HepG2 (cell line): Measurements from ENCODE around the gene CENPP. TPM values are rescaled to one million over a fixed set of nuclear protein-coding genes. Genes with fewer than 3 reads are reported as not detected.

Experiments
- ATAC-seq: fragments of 200-7000 bp; cut with Tn5 transposase; 3 replicates; pipeline ENCODE4 v1.9.1; 2020; ENCODE audit warnings: mild to moderate bottlenecking, moderate library complexity
- BruUV-seq: library from RNA; stranded (reverse); fragments of 400-500 nt; replicated peaks from 2 replicates; lab custom pipeline; 2021; lab: Mats Ljungman, UMichigan
- CTCF ChIA-PET: fragments of 300-600 bp; formaldehyde crosslinking; extraction: SDS; loops from one replicate; lab custom pipeline; 2021; ENCODE audit warnings: low total read pairs, inconsistent platforms, low intra/inter-chr PET ratio; lab: Yijun Ruan, JAX
- POLR2A ChIA-PET: fragments of 350-600 bp; sonication (Branson Sonifier 250); formaldehyde crosslinking; loops from one replicate; lab custom pipeline; 2020; ENCODE audit warnings: antibody characterized with exemption, inconsistent platforms; lab: Yijun Ruan, JAX
- DNase-seq: peaks from one replicate; pipeline ENCODE4 v3.0.0-alpha.2; 2015; ENCODE audit warnings: low spot score
- FAIRE-seq: peaks from 3 replicates; lab custom pipeline; 2011; peaks lifted over from hg19 to GRCh38; lab: Jason Lieb, UNC
- H2AFZ ChIP-seq: one replicate; pipeline ENCODE4 v1.6.1; 2011; ENCODE audit warnings: low read length, inconsistent platforms
- H3K27ac ChIP-seq: fragments of 300-600 bp; 3 replicates; pipeline ENCODE4 v1.8.0; 2011; ENCODE audit warnings: mixed run types, mild to moderate bottlenecking, mixed read lengths, low read length, inconsistent platforms; ENCODE audit not compliant: insufficient read depth; ENCODE audit errors: extremely low read length
- H3K27me3 ChIP-seq, 2 experiments: fragments of 200-600 bp in 1 of 2; 2 replicates in 1 of 2; 3 replicates in 1 of 2; pipeline versions ENCODE4 v1.6.0 to v1.8.0; 2011; ENCODE audit warnings: low read length in 2 of 2, mild to moderate bottlenecking in 2 of 2, moderate library complexity in 2 of 2, inconsistent platforms in 1 of 2; ENCODE audit not compliant: insufficient read depth in 2 of 2, control insufficient read depth in 1 of 2
- H3K36me3 ChIP-seq, 2 experiments: fragments of 200-600 bp in 1 of 2; replicated peaks in 1 of 2; 2 replicates in 1 of 2; 3 replicates in 1 of 2; pipeline versions ENCODE4 v1.5.1 to v1.8.0; 2011; ENCODE audit warnings: low read length in 2 of 2, inconsistent platforms in 1 of 2; ENCODE audit not compliant: insufficient read depth in 2 of 2, control insufficient read depth in 1 of 2
- H3K4me1 ChIP-seq: 2 replicates; pipeline ENCODE4 v1.5.1; 2012; ENCODE audit warnings: low read length, inconsistent platforms; ENCODE audit not compliant: insufficient read depth
- H3K4me2 ChIP-seq: 2 replicates; pipeline ENCODE4 v1.6.0; 2011; ENCODE audit warnings: low read depth, low read length, inconsistent platforms
- H3K4me3 ChIP-seq, 3 experiments: fragments of 200-600 bp in 1 of 3; sonication (generic), shearing (Covaris generic) in 1 of 3; replicated peaks in 1 of 3; 2 replicates each; pipeline ENCODE4 v1.5.1; 2011 to 2016; ENCODE audit warnings: low read length in 3 of 3, inconsistent platforms in 2 of 3, low read depth in 2 of 3, mild to moderate bottlenecking in 2 of 3, control low read depth in 1 of 3, mixed read lengths in 1 of 3; ENCODE audit not compliant: insufficient read depth in 1 of 3
- H3K79me2 ChIP-seq: one replicate; pipeline ENCODE4 v1.6.1; 2011; ENCODE audit warnings: low read length, inconsistent platforms; ENCODE audit not compliant: insufficient read depth
- H3K9ac ChIP-seq: 2 replicates; pipeline ENCODE4 v1.6.0; 2011; ENCODE audit warnings: mild to moderate bottlenecking, low read depth, low read length, inconsistent platforms; ENCODE audit not compliant: insufficient read depth
- H3K9me3 ChIP-seq: 2 replicates; pipeline ENCODE4 v1.5.1; 2012; ENCODE audit warnings: mild to moderate bottlenecking, low read length
- H4K20me1 ChIP-seq: 2 replicates; pipeline ENCODE4 v1.6.0; 2011; ENCODE audit warnings: inconsistent platforms, mild to moderate bottlenecking, low read length, moderate library complexity; ENCODE audit not compliant: insufficient read depth
- CREM ChIP-seq, 2 experiments: sonication (generic) in 1 of 2; formaldehyde crosslinking in 1 of 2; IDR thresholded peaks; 2 replicates each; pipeline versions ENCODE4 v1.4.0 to v1.6.1; 2016 to 2020; ENCODE audit warnings: antibody characterized with exemption in 1 of 2, mild to moderate bottlenecking in 1 of 2, missing genetic modification reagents in 1 of 2
- ERF ChIP-seq: IDR thresholded peaks from 2 replicates; pipeline ENCODE4 v1.6.1; 2018; ENCODE audit warnings: missing biosample characterization, missing genetic modification reagents
- FOXA3 ChIP-seq: IDR thresholded peaks from 2 replicates; pipeline ENCODE4 v1.6.1; 2016; ENCODE audit warnings: missing genetic modification reagents, missing compliant biosample characterization
- FOXM1 ChIP-seq: sonication (generic); formaldehyde crosslinking; IDR thresholded peaks from 2 replicates; pipeline ENCODE4 v1.5.0; 2020; ENCODE audit warnings: missing genetic modification reagents
- FOXP1 ChIP-seq, 2 experiments: fragments of 450-650 bp in 1 of 2; IDR thresholded peaks; 2 replicates each; pipeline ENCODE4 v1.6.1; 2017 to 2018; ENCODE audit warnings: antibody characterized with exemption in 1 of 2
- HOXD1 ChIP-seq: sonication (generic); formaldehyde crosslinking; IDR thresholded peaks from 2 replicates; pipeline ENCODE4 v1.5.0; 2020; ENCODE audit warnings: missing genetic modification reagents
- SNRNP70 ChIP-seq: fragments of 200-400 bp; formaldehyde crosslinking; IDR thresholded peaks from 2 replicates; pipeline ENCODE4 v1.6.1; 2017; ENCODE audit warnings: mild to moderate bottlenecking, low read depth, low read length, moderate library complexity
- TAF15 ChIP-seq: fragments of 200-400 bp; formaldehyde crosslinking; IDR thresholded peaks from one replicate; pipeline ENCODE4 v1.6.1; 2018; ENCODE audit warnings: mild to moderate bottlenecking, low read depth, low read length; ENCODE audit not compliant: poor library complexity, severe bottlenecking
- TBP ChIP-seq: sonication (generic); formaldehyde crosslinking; IDR thresholded peaks from 2 replicates; pipeline ENCODE4 v1.5.0; 2020; ENCODE audit warnings: missing genetic modification reagents
- ZNF33B ChIP-seq: sonication (generic); formaldehyde crosslinking; IDR thresholded peaks from 2 replicates; pipeline ENCODE4 v1.5.1; 2020; ENCODE audit warnings: mild to moderate bottlenecking, missing genetic modification reagents
- ZNF460 ChIP-seq: sonication (generic); formaldehyde crosslinking; IDR thresholded peaks from 2 replicates; pipeline ENCODE4 v1.5.1; 2020; ENCODE audit warnings: missing genetic modification reagents, mild to moderate bottlenecking, borderline replicate concordance
- ZNF672 ChIP-seq: sonication (generic); formaldehyde crosslinking; IDR thresholded peaks from 2 replicates; pipeline ENCODE4 v1.8.1; 2022; ENCODE audit warnings: missing genetic modification reagents
- WGBS: methylation state at CpG from one replicate; pipeline ENCODE4 v1.1.6; 2017; ENCODE audit warnings: low lambda C conversion rate; 5-methylcytosine and 5-hydroxymethylcytosine counted together
- in situ Hi-C: cut with HindIII; loops from 2 replicates; pipeline ENCODE4 v1.10.0; 2017; ENCODE audit warnings: low pct_unique_long_range_greater_than_20kb; ENCODE audit not compliant: extremely low pct_ligation_motif_present
- intact Hi-C: fragments of 100-400 bp; cut with micrococcal nuclease; formaldehyde crosslinking; loops from one replicate; pipeline ENCODE4 v1.10.0; 2022; ENCODE audit not compliant: unreplicated experiment
- polyA plus RNA-seq, 8 experiments: library from polyadenylated mRNA; depleted of rRNA in 3 of 8; stranded (reverse) in 7 of 8; unstranded in 1 of 8; fragments of >200 nt; fragmentation: Illumina TruSeq in 4 of 8; extraction: Trizol in 4 of 8; gene quantifications; 2 replicates each; pipeline versions ENCODE4 v1.2.1 to v1.2.3, GENCODE V29; 2011 to 2016; ENCODE audit warnings: low read depth in 4 of 8, missing spikeins in 1 of 8, mixed read lengths in 1 of 8; ENCODE audit not compliant: insufficient read depth in 1 of 8
- total RNA-seq, 5 experiments: library from RNA; depleted of rRNA; stranded (reverse); fragments of >200 nt; fragmentation: Illumina TruSeq; extraction: Trizol; gene quantifications; 2 replicates each; pipeline ENCODE4 v1.2.3, GENCODE V29; 2016; ENCODE audit warnings: low read depth in 1 of 5
- TF ChIP-seq, protein P1 (sequence below): sonication (generic); formaldehyde crosslinking; IDR thresholded peaks from 2 replicates; pipeline ENCODE4 v1.5.0; 2020; ENCODE audit warnings: missing genetic modification reagents, mild to moderate bottlenecking, borderline replicate concordance
- TF ChIP-seq, protein P2 (sequence below): sonication (generic); formaldehyde crosslinking; IDR thresholded peaks from 2 replicates; pipeline ENCODE4 v1.8.0; 2022; ENCODE audit warnings: missing genetic modification reagents, mild to moderate bottlenecking, moderate library complexity, borderline replicate concordance
- TF ChIP-seq, protein P3 (sequence below): sonication (generic); formaldehyde crosslinking; IDR thresholded peaks from 2 replicates; pipeline ENCODE4 v1.5.0; 2020; ENCODE audit warnings: missing genetic modification reagents

CENPP gene
- total and polyA plus RNA-seq, 2 of the 13 experiments (the other 11 are each of a cell fraction or from before 2014, with no cell fraction given), result 2.0 to 11.4 TPM

DNA sequence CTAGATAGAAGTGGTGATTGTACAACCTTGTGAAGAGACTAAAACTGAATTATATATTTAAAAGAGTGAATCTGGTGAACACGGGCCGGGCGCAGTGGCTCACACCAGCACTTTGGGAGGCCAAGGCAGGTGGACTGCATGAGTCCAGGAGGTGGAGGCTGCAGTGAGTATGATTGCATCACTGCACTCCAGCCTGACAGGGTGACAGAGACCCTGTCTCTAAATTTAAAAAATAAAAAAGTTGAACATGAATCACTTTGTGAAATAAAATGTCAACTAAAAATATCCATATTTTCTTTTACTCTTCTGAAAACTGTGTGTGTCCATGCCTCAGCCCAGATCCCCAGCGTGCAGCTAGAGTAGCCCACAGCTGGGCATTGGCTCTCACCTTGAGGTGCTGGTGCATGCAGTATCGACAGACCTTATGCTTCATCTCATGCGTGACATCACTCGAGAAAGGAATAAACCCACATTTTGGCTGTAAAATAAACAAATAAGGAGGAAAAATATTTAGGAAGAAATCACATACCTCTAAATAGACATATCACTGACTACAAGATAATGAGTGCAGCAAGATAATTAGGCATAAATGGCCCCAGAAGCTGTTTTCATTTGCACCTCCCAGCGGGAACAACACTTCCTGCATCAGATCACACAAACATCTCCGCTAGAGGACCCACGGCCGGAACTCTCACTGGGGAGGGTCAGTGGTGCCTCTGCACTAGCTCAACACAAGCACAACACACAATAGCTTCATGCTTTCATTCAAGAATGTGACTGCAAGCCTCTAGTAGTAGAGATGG is 322.1 kb downstream of the CENPP start:
- no peak overlapping the region for H2AFZ ChIP-seq
- no peak for DNase-seq
- intact Hi-C loops, result no loop called here
- H3K9me3 ChIP-seq, result no peaks in the 10 kb centered on the region
- no peaks in the 10 kb centered on the region for H3K27me3 ChIP-seq
- H3K4me2 ChIP-seq, result no peak overlapping the region
- CTCF ChIA-PET, result no interaction called here
- no peak overlapping the region for H3K9ac ChIP-seq
- no peaks in the 10 kb centered on the region for H4K20me1 ChIP-seq
- ATAC-seq, result no peak
- no peak overlapping the region for H3K27ac ChIP-seq
- H3K79me2 ChIP-seq, result no peaks in the 10 kb centered on the region
- POLR2A ChIA-PET, result no interaction called here
- in situ Hi-C loops, result no loop called here
- WGBS, result 97% methylated on average over 11 of the region's 11 CpGs
- no peak for FAIRE-seq
- TF ChIP-seq FOXP1 (IDR thresholded peaks at IDR 0.05) (no peak), FOXP1 (CRISPR knock-in tag; IDR thresholded peaks at IDR 0.05) (no peak), ERF (CRISPR knock-in tag) (no peak), ZNF460 (CRISPR knock-in tag) (no peak), TBP (CRISPR knock-in tag) (no peak), SNRNP70 (no peak)
- H3K4me3 ChIP-seq, result no peak overlapping the region
- no TSS peak for BruUV-seq
- 0 out of 2 replicates have a peak, but pooled peaks cover 7% of the 10 kb centered on the region for H3K4me1 ChIP-seq
- peaks cover 13 to 69% of the 10 kb centered on the region in 2 experiments for H3K36me3 ChIP-seq

DNA sequence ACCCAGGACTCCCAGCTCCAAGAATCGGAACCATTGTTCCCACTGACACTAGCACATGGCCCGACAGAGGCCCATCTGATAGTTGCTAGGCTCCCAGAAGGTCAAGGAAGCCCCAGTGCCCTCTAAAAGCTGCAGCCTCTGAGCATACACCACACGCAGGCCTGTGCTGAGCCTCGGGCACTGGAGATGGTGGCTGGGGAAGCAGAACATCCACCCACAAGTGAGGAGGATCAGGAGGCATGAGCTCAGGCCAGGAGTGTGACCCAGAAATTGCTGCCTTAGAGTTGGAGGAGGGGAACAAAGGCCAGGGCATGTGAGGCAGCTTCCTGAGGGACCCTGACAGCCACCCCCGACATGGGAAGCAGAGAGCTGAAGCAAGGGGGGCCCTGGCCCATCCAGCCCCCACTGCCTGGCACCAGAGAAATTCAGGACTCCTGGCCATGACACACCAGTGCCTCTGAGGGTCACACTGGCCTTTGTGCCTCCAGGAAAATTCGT is 322.8 kb downstream of the CENPP start:
- Histone ChIP-seq H3K9ac (no peak overlapping the region), H3K4me3 (no peak overlapping the region), H3K4me2 (no peak overlapping the region), H3K27me3 (no peaks in the 10 kb centered on the region), H4K20me1 (no peaks in the 10 kb centered on the region), H3K79me2 (no peaks in the 10 kb centered on the region), H3K4me1 (0 out of 2 replicates have a peak, but pooled peaks cover 7% of the 10 kb centered on the region), H3K27ac (no peak overlapping the region), H3K9me3 (no peaks in the 10 kb centered on the region), H2AFZ (no peak overlapping the region), H3K36me3 (peaks cover 11 to 64% of the 10 kb centered on the region in 2 experiments)
- intact Hi-C loops, result no loop called here
- ChIA-PET POLR2A (no interaction called here), CTCF (no interaction called here)
- no TSS peak for BruUV-seq
- no peak for FAIRE-seq
- DNase-seq, result no peak
- no peak for ATAC-seq
- in situ Hi-C loops, result no loop called here
- WGBS, result 93% methylated on average over 4 of the region's 6 CpGs
- TF ChIP-seq, protein P1, sequence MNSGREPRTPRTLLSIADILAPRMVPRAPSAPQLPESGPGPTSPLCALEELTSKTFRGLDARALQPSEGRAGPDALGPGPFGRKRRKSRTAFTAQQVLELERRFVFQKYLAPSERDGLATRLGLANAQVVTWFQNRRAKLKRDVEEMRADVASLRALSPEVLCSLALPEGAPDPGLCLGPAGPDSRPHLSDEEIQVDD (CRISPR knock-in tag), result no peak
- TF ChIP-seq HOXD1 (CRISPR knock-in tag), result no peak
- TF ChIP-seq, protein P2, sequence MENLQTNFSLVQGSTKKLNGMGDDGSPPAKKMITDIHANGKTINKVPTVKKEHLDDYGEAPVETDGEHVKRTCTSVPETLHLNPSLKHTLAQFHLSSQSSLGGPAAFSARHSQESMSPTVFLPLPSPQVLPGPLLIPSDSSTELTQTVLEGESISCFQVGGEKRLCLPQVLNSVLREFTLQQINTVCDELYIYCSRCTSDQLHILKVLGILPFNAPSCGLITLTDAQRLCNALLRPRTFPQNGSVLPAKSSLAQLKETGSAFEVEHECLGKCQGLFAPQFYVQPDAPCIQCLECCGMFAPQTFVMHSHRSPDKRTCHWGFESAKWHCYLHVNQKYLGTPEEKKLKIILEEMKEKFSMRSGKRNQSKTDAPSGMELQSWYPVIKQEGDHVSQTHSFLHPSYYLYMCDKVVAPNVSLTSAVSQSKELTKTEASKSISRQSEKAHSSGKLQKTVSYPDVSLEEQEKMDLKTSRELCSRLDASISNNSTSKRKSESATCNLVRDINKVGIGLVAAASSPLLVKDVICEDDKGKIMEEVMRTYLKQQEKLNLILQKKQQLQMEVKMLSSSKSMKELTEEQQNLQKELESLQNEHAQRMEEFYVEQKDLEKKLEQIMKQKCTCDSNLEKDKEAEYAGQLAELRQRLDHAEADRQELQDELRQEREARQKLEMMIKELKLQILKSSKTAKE, result no peak
- no peak for TF ChIP-seq FOXA3 (CRISPR knock-in tag)
- TF ChIP-seq TAF15, result no peak
- no peak for TF ChIP-seq FOXM1 (CRISPR knock-in tag)
- no peak for TF ChIP-seq CREM (IDR thresholded peaks at IDR 0.05)
- TF ChIP-seq CREM (CRISPR knock-in tag; IDR thresholded peaks at IDR 0.05), result no peak
- TF ChIP-seq, protein P3, sequence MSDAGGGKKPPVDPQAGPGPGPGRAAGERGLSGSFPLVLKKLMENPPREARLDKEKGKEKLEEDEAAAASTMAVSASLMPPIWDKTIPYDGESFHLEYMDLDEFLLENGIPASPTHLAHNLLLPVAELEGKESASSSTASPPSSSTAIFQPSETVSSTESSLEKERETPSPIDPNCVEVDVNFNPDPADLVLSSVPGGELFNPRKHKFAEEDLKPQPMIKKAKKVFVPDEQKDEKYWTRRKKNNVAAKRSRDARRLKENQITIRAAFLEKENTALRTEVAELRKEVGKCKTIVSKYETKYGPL, result no peak
- no peak for TF ChIP-seq ZNF33B
- TF ChIP-seq ZNF672 (CRISPR knock-in tag), result no peak
